Stimulated activated CD4-positive, alpha-beta T cell treated with anti-CD3 and anti-CD28 coated beads, TNF-alpha, amount 100 ng/mL, for 48 hours (primary cell): ENCODE measurements around the gene SMYD3.
A peak's percentile ranks its signal among the peaks of the same experiment; 100 is the strongest.
"Not testable (repeated sequence)": the region's sequence is repeated elsewhere in the genome, so short reads cannot be mapped to it uniquely, and the experiment has no call there.

Experiments used
- DNase-seq, 3 donors: peaks; one replicate each; pipeline ENCODE4 v3.0.0-alpha.2; 2020; ENCODE audit warnings: low read depth in 3 of 3

The SMYD3 gene

DNA sequence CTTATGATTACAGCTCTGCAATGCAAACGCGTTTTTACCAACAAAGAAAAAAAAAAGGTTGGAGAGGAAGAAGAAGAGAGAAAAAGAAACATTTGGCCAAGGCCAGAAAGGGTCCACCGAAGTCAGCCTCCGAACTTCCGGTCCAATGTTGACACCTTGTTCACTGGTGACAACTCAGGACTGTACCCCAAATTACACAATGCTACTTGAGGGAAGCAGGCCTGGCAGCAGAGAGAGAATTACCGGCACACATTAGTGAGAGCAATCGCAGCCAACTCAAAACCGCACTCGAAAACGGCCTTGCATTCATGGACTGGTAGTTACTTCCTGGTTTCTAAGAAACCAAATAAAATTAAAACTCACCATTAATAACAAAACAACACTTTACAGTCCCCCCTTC lies 699.8 kb downstream of the SMYD3 start:
- DNase-seq, result no peak

DNA sequence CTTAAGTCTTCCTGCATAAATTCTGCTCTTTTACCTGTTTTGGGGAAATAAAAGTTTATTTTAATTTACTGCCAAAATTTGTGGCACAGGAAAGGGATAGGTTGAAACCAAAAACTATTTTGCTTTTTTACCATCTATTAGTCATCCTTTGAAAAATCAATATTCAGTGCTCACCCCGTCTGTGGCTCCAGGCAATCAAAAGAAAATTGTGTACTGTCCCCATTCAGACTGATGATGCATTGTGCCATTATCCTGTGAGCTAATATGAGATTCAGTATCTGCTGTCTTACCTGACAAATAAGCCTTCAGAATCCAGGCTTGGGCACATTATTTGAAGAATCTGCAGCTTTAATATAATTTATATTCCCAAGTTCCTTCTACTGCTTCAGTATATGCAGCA lies 701.5 kb downstream of the SMYD3 start:
- no peak for DNase-seq

DNA sequence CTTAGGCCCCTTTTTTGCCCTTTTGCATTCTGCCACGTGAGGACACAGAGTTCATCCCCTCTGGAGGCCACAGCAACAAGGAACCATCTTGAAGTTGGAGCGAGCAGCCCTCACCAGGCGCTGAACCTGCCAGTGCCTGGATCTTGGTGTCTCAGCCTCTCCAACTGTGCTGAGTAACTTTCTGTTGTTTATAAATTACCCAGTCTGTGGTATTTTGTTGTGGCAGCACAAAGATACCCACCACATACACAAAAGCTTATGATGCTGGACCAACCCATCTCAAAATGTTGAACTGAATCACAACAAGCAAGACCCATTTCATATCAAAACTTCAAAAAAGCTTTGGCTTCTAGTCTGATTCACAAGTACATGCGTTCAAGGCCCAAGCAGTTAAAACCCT lies 702.4 kb downstream of the SMYD3 start:
- DNase-seq, result no peak

DNA sequence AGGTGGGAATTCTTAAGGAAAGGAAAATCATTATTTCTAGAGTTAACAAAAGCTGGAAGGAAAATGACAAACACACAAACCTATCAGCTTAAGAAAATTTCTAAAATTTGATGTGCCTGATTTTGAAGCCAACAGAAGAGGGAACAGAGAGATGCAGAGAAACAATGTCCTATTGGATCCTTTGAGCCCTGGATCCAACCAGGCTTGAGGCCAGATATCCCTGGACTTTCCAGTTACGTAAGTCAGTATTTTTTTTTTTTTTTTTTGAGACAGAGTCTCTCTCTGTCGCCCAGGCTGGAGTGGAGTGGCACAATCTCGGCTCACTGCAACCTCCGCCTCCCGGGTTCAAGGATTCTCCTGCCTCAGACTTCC lies 703.4 kb downstream of the SMYD3 start:
- no peak for DNase-seq

DNA sequence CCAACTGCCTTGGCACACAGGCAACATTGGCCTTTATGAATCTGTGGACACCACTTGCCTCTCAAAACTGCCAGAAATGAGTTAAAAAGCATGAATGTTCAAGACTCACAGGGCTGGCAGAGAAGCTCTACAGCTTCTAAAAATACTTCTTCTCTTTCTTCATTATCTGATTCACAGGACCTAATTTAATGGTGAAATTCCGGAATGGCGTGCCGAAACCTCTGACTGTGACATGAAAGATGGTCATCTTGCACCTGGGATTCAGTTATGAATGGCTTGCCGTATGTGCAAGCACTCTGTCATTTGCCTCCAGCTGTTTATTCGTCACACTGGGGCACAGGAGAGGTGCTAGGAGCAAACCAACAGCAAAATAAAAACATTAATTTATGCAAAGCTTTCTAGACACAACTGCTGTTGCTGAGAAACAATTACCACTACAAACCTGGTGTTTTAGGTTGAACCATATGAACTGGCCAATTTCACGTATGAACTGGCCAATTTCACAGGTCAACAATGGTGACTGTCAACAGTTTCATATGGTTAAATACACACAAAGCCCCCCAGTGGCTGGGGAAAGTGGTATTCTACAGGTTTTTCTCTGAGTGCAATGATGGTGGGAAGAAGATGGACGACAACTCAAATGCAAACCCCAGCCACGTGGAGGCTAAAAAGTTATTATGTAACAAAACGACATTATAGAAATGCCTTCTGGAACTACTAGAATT lies 704.0 kb downstream of the SMYD3 start:
- no peak for DNase-seq

DNA sequence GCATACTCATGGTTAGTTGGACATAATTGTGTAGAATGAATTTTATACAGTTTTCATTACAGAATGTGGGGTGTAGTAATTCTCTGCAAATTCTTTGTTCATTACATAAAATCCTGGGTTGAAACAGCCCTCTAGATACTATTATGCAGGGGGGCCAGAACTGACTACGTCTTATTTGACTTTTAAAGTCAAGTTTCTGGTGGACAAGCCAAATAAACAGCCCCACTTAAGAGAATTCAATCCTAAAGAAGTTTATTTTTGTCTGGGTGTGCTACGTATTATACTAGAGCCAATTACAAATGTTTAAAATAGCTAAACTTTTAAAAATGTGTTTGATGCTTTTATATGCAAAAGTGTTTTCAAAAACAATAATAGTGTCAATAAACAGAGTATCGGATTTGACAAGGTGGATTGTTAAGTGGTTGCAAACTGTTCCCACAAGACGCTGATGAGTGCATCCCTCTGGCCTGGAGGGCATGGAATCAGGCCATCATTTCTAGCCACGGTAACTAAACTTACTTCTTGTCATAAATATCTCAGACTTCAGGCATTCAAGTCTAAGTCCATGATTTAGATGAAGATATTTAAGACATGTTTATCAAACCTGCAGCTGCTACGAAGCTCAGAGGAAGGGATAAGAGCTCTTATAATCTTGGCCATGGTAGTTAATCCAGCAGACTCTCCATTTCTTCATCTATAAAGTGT lies 706.0 kb downstream of the SMYD3 start:
- DNase-seq, result no peak

DNA sequence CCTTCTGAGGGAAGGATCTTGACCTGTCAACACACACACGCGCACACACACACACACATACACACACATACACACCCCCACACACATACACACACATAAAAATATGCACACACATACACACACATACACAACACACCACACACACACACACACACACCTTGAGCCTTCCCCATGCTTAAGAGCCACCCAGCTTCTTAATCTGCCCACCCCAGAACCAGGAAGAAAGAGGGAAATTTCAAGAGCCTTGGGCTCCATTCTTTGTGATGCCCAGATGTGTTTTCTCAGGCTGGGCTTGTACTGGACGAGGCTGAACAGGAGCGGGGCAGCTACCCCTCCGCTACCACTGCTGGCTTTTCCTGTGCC lies 708.7 kb downstream of the SMYD3 start:
- DNase-seq, result no peak

DNA sequence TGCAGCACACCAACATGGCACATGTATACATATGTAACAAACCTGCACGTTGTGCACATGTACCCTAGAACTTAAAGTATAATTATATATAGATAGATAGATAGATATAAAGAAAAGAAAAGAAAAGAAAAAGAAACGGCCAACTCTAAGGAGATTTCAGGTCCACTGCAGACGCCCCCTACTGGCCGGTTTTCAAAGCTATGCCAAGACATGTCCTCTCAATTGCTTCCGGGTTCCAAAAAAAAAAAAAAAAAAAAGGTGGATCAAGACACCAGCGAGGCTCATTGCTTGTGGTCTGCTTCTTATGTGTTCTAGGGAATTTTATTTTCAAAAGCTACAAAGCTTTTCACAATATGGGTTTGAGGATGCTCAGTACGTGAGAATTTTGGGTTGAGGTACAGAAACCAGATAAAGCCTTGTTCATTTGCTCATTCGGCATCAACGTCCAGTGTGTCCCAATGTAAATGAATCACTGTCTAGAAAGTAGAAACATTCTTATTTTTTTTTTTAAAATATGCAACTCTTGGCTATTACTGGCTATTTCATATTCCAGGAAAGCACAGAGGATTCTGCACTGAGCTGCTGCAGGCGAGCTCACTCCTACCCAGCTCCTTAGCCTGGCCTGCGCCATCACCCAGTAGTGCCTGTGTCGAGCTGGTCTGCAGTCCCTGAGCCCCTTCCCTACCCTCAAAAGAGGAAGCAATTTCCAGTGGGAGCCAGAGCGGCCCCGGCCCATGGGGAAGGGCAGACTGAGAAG lies 709.3 kb downstream of the SMYD3 start:
- DNase-seq, result peak in 1 of 3 donors; percentile 4

DNA sequence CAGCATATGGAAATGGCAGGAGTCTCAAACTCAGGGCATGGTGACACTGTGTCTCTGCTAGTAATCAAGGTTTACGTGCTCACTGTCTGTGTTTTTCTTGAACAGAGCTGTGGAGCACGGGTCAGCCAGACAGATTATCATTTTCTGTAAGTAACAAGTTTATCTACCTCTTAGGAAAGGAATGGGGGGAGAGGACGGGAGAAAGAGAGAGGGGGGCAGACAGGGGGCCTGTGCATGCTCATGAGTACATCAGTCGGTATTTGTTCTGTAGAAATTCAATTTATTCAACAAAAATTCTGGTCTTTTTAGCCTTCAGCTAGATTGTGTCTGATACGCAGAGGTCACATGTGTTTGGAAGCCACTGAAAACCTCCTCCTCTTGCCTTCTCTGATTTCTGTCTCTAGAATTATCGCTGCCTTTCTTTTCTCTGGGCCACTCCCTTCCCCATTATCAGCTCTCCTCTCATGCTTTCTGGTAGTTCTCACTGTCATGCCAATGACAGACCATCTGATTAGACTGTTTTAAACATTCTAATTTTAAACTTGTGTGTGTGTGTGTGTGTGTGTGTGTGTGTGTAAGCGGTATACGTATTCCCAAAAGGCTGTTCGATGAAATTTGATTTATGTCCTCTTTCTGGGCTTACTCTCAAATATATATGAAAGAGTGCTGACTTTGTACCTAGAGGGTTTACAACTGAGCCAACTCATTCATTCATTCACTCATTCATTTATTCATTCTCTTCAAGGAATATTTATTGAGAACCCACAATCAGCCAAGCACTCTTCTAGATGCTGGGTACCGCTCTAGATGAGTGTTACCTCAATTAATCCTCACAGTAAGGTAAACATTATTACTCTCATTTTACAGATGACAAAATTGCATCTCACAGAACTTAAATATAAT lies 715.4 kb downstream of the SMYD3 start:
- DNase-seq, result no peak

DNA sequence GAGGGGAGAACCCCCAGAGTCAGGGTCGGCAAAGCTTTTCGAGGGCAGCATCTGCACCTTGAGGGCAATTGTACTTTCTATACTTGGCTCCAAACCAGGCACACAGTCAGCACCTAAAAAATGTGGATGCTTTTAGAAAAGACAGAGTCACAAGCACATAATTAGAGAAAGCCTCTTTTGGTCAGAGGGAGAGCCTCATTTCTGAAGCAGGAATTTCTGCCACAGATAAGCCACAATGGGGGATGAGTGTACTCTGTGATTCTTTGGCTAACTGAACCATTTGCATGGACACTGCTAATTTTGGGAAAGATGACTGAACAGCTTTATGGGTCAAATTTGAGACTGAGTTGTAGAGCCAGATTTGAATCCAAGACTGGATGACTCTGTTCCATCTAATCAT lies 716.6 kb downstream of the SMYD3 start:
- DNase-seq, result no peak

DNA sequence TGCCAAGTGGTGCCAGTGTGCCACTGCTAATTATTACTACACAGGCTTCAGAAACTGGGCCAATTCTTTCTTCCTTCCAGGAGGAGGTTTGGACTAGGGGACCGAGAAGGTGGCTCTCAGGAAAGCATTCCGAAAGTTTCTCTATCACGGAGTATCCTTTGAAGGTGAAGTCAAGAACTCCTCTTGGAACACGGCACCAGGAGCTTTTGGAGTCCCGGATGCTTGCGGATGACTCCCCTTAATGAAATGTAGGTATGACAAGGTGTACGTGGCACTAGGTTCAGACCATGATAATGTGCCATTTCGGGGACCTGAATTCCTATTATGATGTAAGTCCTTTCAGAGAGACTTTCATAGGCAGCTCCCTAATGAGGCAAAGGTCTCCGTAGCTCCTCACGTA lies 718.2 kb downstream of the SMYD3 start:
- no peak for DNase-seq

DNA sequence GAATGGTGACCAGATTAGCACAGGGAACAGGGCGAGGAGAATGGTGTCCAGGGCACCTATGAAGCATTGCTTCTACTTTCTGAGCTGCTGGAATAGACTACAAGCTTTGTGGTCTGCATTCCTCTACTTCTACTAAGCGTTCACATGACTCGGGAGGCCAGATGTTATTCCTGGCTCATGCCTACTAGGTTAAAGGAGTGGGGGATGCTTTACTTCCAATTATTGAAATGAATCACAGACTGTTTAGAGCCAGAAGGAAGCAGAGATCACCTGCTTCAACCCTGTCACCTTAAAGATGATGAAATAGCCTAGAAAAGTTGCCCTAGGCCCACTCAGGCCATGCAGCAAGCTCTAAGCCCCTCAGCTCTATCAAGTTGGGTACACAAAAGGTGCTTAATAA lies 718.8 kb downstream of the SMYD3 start:
- no peak for DNase-seq

DNA sequence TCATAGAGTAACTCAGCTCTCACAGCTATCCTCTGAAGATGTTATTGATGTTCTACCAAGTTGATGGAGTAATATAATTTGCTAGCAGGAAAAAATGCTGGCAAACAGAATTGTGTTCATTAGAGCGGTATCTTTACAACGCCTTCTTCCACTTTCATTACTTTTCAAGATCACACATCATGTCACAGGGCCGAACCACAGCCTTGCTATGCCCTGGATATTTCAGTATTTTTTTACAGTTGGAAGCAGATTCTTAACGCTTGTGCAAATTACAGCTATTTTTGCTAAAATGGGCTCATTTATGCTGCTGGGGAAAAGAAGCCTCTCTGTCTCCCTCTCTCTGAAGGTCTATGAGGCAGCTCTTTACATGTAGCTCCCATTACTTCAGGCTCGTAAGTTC lies 720.1 kb downstream of the SMYD3 start:
- no peak for DNase-seq

DNA sequence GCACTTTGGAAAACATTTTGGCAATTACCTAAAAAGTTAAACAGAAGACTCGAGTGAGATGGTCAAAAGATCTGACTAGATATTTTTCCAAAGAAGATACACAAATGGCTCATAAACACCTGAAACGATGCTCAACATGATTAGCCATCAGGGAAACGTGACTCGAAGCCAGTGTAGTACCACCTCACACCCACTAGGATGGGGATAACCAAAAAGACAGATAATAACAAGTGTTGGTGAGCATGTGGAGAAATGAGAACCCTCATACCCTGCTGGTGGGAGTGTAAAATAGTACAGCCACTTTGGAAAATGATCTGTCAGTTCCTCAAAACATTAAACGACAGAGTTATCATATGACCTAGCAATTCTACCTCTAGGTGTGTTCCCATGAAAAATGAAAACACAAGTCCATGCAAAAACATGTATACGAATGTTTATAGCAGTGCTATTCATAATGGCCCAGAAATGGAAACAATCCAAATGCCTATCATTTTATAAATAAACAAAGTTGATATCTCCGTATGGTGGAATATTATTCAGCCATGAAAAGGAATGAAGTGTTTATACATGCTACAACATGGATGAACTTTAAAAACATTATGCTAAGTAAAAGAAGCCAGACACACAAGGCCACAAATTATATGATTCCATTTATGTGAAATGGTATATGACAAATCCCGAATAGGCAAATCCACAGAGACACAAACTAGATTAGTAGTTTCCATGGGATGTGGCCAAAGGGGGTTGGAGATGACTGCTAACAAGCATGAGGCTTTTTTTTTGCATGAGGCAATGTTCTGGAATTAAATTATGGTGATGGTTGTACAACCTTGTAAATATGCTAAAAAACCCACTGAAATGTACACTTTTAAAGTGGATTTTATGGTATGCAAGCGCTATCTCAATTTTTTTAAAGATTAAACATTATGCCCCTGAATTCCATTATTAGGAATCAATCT lies 727.0 kb downstream of the SMYD3 start:
- no peak for DNase-seq

DNA sequence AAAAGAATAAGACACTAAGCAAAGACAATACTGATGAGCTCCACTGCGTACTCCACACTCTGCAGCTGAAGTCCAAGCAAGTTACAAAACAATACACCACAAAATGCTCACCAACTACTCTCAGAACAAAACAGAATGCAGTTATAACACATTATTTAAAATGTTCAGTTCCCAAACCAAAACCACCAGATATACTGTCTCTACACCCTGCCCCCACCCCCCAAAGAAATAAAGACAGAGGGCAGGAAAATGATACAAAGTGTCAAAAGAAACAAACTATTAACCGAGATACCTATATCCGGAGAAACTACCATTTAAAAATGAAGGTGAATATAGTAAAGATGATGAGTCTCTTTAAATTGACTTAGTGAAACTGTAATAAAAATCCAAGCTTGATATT lies 729.3 kb downstream of the SMYD3 start:
- no peak for DNase-seq

DNA sequence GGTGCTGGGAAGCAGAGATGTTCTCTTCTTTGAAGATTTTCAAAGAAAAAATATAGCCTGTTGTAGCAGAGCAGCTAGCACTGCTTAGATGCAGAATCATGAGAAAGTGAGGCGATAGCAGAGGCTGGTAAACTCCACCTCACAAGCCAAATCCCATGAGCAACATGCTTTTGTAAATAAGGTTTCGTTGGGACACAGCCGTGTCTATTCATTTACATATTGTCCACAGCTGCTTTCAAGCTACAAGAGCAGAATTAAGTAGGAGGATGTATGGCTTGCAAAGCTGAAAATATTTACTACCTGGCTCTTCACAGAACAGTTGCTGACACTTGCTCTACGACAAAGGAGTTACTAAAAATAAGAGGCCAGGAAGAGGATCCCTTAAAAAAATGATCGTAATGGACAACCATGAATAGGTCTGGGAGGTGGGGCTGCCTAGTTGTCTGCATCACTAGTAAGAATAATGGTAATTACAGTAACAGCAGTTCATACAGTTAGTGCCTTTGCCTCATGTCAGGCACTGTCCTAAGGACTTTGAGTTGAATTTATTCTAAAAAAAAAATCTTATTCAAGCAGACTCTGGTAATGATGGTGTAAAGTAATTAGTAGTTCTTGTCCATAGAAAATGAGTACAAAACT lies 730.3 kb downstream of the SMYD3 start:
- no peak for DNase-seq

DNA sequence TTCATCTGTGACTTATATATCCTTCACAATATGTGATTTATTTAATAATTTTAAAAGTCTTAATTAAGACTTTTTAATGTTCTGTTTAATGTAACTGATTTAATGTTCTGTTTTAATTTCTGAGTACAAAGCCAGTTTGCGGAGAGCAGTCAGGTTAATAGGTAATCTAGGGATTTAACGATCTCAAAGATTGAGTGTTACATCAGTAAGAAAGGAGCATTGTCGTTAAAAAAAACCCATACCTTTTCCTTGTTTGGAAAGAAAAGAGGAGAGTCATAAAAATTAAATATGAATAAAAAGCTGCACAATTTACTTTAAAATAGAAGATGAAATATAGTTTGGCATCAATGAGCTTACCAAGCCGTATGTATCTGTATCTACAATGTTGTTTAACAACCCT lies 730.9 kb downstream of the SMYD3 start:
- no peak for DNase-seq

DNA sequence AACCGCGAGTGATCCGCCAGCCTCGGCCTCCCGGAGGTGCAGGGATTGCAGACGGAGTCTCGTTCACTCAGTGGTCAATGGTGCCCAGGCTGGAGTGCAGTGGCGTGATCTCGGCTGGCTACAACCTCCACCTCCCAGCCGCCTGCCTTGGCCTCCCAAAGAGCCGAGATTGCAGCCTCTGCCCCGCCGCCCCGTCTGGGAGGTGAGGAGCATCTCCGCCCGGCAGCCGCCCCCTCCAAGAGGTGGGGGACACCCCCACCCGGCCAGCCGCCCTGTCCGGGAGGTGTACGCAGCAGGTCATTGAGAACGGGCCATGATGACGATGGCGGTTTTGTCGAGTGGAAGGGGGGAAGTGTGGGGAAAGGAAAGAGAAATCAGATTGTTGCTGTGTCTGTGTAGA lies 732.1 kb downstream of the SMYD3 start:
- DNase-seq, result not testable (repeated sequence)

DNA sequence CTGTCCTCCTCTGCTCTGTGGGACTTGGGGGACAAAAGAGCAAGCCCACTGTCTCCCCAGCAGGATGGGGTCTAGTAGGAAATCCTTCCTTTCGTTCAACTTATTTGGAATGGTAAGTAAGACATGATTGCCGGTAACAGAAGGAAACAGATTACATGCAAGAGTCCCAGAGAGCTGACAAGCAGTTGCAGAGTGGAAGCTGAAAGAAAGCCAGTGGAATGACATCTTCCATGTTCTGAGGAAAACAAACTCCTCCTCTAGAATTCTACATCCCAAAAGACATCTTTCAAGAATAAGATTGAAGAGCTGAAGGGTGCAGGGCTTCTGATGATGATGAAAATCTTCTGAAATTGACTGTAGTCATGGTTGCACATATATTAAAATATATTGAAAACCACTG lies 732.9 kb downstream of the SMYD3 start:
- no peak for DNase-seq

DNA sequence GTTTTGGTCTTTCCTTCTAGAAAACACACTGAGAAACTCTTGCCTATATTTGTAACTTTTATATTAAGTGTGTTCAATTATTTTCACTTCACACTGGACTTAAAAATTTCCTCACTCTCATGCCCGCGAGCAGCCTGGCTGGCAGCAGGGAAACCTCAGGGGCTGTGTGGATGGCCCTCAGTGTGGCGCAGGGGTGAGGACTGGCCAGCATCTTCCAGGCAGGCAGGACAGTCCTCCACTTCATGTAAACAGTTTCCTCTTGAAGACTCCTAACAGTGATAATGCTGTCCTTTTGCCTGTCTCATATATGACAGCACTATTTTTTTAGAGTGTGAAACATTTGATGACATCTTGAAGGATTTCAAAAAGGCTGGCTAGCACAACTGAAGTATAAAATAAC lies 733.7 kb downstream of the SMYD3 start:
- DNase-seq, result no peak
